Stomach (tissue), 4 donors: Measurements from ENCODE around the gene SPOCK3.

Experiments used
- CTCF ChIP-seq, 7 experiments: fragments of 450-650 bp in 4 of 7; fragments of 200-600 bp in 3 of 7; sonication (generic) in 3 of 7; IDR thresholded peaks; one replicate each; pipeline ENCODE4 v1.5.1; 2016 to 2019; ENCODE audit warnings: antibody characterized with exemption in 7 of 7, control low read depth in 2 of 7, mild to moderate bottlenecking in 1 of 7
- EP300 ChIP-seq: sonication (generic); formaldehyde crosslinking; IDR thresholded peaks from one replicate; pipeline ENCODE4 v1.6.1; 2017; ENCODE audit warnings: antibody characterized with exemption
- POLR2A ChIP-seq, 4 donors: fragments of 450-650 bp; IDR thresholded peaks; one replicate each; pipeline ENCODE4 v1.6.1; 2016; ENCODE audit warnings: antibody characterized with exemption in 4 of 4, control low read depth in 2 of 4, mild to moderate bottlenecking in 1 of 4, moderate library complexity in 1 of 4
- POLR2AphosphoS5 ChIP-seq, 3 donors: sonication (generic); formaldehyde crosslinking; IDR thresholded peaks; one replicate each; pipeline ENCODE4 v1.6.1; 2016; ENCODE audit warnings: antibody characterized with exemption in 3 of 3

- no peak for TF ChIP-seq CTCF (IDR thresholded peaks at IDR 0.05)
- no peak for TF ChIP-seq POLR2A (IDR thresholded peaks at IDR 0.05)
- no peak for TF ChIP-seq POLR2AphosphoS5 (IDR thresholded peaks at IDR 0.05)
- no peak for TF ChIP-seq EP300
Measured at GRCh38 chr4:166741742-166742141, 492.6 kb downstream of the SPOCK3 start.
